Measurements from ENCODE around the gene MX1.
"Not testable (repeated sequence)": the region's sequence is repeated elsewhere in the genome, so short reads cannot be mapped to it uniquely, and the experiment has no call there.

Gene MX1

GRCh38 chr21:41407541-41408460, 18.2 kb upstream of the MX1 start:
- DNase-seq = no peak

GRCh38 chr21:41410361-41410760, 15.7 kb upstream of the MX1 start:
- no peak for DNase-seq

- DNase-seq = no peak
Measured at GRCh38 chr21:41410767-41411448, 15.1 kb upstream of the MX1 start.

GRCh38 chr21:41411449-41412089, 14.5 kb upstream of the MX1 start:
- no peak for DNase-seq

GRCh38 chr21:41417505-41417904, 8.5 kb upstream of the MX1 start:
- not testable (repeated sequence) for DNase-seq

- DNase-seq = no peak
Measured at GRCh38 chr21:41418393-41418792, 7.6 kb upstream of the MX1 start.

GRCh38 chr21:41418956-41419680, 6.9 kb upstream of the MX1 start:
- DNase-seq = no peak

- no peak for DNase-seq
Measured at GRCh38 chr21:41419921-41420862, 5.8 kb upstream of the MX1 start.

GRCh38 chr21:41420998-41421397, 5.0 kb upstream of the MX1 start:
- not testable (repeated sequence) for DNase-seq

GRCh38 chr21:41422546-41423304, 3.3 kb upstream of the MX1 start:
- no peak for DNase-seq

GRCh38 chr21:41423305-41423636, 2.8 kb upstream of the MX1 start:
- not testable (repeated sequence) for DNase-seq

GRCh38 chr21:41425588-41425953, 468 bp upstream of the MX1 start:
- no peak for DNase-seq

GRCh38 chr21:41426676-41427404, 801 bp downstream of the MX1 start:
- no peak for DNase-seq

GRCh38 chr21:41427556-41427955, 1.5 kb downstream of the MX1 start:
- no peak for DNase-seq

- DNase-seq = no peak
Measured at GRCh38 chr21:41428311-41428710, 2.3 kb downstream of the MX1 start.

GRCh38 chr21:41428847-41429246, 2.8 kb downstream of the MX1 start:
- no peak for DNase-seq

GRCh38 chr21:41429305-41429704, 3.3 kb downstream of the MX1 start:
- no peak for DNase-seq

GRCh38 chr21:41429925-41430491, 4.0 kb downstream of the MX1 start:
- no peak for DNase-seq

GRCh38 chr21:41431788-41432548, 5.9 kb downstream of the MX1 start:
- no peak for DNase-seq

Data from NCI-H187 treated with DMSO at 0.1 percent for 48 hours (cell line).